IPS-11a (cell line): ENCODE data around the gene CDHR5.

Source experiments
- H3K4me3 ChIP-seq: one replicate; pipeline ENCODE4 v1.5.1; 2013; ENCODE audit warnings: low read depth, low read length, control low read depth

Gene CDHR5

DNA sequence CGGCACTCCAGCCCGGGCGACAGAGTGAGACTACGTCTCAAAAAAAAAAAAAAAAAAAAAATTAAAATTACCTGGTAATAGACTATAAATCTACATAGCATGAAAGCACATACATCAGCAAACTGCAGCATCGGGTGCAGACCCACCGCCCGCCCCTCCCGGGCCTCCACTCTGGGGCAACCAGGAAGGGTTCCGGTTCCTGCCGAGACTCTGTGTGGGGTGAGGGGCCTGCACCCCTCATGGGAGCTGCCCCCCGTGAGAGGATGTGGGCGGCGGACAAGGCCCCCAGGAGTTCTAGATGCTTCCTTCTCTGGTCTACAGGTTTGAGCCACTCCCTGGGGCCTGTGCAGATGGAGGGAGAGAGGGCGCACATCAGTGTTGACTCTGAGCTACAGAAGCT is 21.5 kb upstream of the CDHR5 start:
- no peak overlapping the region for H3K4me3 ChIP-seq

DNA sequence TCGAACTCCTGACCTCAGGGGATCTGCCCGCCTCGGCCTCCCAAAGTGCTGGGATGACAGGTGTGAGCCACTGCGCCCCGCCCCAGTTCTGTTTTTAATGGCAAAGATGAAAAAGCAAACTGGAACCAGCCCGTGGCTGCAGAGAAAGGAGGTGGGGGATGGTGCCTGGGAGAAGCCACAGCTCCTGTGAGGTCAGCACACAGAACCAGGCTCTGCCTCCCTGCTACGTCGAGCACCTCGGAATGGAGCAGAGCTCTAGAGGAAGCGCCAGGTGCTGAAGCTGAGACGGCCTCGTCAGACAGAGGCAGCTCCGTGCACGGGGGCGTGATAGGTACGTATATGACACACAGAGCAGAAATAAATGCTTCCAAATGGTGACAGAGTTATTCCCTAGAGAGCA is 20.8 kb upstream of the CDHR5 start:
- no peak overlapping the region for H3K4me3 ChIP-seq

DNA sequence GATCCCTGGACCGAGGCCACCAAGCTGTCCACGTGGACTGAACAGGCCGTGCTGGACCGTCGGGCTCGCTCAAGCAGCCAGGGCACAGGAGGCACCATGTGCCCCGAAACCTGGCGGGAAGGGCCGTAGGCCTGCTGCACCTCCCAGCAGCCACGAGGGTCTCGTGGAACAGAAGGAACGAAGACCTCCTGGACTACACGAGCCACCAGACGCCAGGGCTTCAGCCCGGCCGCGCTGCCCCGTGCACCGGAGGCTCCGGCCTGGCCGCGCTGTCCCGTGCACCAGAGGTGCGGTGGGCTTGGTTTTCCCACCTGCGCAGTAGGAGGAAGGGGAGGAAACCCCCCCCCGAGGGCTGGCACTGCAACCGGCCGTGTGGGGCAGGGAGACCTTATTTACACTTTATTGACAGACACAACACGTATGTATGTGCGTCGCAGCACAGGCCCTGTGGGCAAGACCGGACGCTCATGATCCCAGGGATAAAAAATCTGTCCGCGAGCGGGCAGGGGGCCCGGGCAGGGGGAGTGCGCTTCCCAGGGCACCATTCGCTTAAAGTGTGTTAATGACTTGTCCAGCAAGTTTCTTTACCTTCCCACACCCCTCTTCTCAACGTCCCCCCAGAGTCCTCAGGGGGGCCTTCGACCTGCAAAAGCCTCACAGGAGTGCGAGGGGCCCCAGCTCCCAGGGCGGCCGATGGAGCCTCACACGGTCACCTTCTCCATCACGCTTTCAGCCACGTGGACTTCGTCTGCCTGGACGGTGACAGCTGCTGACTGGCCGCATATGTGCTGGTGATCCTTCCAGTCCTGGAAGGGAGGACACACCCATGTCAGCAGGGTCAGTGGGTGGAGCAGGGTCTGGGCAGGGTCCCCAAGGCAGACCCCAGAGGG is 19.3 kb upstream of the CDHR5 start:
- no peak overlapping the region for H3K4me3 ChIP-seq

DNA sequence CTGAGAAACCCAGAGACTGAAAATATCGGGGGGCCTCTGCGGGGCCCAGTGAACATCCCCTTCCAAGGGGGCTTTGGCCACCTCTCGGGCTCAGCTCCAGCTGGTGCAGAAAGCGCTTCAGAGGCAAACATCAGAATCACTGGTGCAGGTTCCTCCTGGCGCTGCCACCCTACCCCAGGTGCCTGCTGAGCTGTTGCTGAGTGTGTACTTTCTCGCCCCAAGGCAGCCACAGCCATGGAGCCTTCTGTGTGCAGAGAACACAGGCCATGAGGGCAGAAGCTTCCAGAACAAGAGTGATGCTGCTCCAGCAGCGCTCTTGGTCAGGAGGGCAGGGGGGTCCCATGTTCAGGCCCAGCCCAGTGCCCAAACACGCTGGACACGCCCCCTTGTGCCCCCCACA is 18.6 kb upstream of the CDHR5 start:
- no peak overlapping the region for H3K4me3 ChIP-seq

DNA sequence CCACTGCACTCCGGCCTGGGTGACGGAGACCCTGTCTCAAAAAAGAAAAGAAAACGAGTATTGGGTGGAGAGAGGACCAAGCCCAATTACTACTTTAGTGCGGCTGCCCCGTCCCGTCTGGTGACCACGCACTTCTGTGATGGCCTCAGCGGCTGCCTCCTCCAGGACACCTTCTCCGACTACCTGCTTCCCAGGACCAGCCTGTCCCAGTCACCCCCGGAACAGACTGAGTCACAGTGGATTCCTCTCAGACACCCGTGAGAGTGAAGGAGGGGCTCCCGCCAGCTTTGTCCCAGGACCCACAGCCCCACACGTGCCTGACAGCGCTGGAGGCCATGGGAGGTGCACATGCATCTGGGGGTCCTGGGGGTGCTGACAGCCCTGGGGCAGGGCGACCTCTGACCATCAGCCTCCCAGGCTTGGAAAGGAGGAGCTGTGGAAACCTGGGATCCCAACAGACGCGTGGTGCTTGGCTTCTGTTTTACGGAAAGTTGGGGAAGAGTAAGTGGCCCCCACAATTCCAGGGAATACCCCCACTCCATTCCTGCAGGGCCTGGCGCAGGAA is 17.1 kb upstream of the CDHR5 start:
- H3K4me3 ChIP-seq: no peak overlapping the region

DNA sequence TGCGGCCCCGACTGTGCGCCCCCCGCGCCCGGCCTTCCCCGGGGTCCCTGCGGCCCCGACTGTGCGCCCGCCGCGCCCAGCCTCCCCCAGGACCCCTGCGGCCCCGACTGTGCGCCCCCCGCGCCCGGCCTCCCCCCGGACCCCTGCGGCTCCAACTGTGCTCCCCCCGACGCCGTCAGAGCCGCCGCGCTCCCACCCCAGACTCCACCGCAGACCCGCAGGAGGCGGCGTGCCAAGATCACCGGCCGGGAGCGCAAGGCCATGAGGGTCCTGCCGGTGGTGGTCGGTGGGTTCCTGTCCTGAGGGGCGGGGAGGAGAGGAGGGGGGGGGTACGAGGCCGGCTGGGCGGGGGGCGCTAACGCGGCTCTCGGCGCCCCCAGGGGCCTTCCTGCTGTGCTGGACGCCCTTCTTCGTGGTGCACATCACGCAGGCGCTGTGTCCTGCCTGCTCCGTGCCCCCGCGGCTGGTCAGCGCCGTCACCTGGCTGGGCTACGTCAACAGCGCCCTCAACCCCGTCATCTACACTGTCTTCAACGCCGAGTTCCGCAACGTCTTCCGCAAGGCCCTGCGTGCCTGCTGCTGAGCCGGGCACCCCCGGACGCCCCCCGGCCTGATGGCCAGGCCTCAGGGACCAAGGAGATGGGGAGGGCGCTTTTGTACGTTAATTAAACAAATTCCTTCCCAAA is 15.4 kb upstream of the CDHR5 start:
- H3K4me3 ChIP-seq: peak overlapping the region; percentile 4

DNA sequence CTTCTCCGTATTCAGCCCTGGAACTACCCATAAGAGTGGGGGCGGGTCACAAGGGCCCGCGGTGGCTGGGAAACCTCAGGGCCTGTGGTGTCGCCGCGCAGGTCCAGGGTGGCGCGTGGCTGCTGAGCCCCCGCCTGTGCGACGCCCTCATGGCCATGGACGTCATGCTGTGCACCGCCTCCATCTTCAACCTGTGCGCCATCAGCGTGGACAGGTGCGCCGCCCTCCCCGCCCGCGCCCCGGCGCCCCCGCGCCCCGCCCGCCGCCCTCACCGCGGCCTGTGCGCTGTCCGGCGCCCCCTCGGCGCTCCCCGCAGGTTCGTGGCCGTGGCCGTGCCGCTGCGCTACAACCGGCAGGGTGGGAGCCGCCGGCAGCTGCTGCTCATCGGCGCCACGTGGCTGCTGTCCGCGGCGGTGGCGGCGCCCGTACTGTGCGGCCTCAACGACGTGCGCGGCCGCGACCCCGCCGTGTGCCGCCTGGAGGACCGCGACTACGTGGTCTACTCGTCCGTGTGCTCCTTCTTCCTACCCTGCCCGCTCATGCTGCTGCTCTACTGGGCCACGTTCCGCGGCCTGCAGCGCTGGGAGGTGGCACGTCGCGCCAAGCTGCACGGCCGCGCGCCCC is 14.7 kb upstream of the CDHR5 start:
- peak overlapping the region; percentile 27 for H3K4me3 ChIP-seq

DNA sequence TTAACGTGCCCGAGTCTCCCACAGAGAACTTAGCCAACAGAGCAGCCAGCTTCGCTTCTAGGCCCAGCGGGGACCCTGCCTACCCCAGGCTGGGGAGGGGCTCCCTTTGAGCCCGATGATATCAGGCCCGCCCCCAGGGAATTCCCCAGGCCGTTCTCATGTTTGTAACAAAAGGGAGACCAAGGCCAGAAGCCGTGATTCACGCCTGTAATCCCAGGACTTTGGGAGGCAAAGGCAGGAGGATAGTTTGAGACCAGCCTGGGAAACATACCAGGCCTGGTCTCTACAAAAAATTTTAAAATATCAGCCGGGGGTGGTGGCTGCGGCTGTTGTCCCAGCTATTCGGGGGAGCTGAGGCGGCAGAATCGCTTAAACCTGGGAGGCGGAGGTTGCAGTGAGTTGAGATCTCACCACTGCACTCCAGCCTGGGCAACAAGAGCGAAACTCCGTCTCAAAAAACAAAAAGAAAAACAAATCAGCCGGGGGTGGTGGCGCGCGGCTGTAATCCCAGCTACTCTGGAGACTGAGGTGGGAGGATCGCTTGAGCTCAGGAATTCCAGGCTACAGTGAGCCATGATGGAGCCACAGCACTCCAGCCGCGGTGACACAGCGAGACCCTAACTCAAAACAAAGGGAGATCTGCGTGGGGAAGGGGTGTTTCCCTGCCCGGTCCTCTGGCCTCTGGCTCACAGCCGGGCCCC is 14.0 kb upstream of the CDHR5 start:
- H3K4me3 ChIP-seq: peak overlapping the region; percentile 13

DNA sequence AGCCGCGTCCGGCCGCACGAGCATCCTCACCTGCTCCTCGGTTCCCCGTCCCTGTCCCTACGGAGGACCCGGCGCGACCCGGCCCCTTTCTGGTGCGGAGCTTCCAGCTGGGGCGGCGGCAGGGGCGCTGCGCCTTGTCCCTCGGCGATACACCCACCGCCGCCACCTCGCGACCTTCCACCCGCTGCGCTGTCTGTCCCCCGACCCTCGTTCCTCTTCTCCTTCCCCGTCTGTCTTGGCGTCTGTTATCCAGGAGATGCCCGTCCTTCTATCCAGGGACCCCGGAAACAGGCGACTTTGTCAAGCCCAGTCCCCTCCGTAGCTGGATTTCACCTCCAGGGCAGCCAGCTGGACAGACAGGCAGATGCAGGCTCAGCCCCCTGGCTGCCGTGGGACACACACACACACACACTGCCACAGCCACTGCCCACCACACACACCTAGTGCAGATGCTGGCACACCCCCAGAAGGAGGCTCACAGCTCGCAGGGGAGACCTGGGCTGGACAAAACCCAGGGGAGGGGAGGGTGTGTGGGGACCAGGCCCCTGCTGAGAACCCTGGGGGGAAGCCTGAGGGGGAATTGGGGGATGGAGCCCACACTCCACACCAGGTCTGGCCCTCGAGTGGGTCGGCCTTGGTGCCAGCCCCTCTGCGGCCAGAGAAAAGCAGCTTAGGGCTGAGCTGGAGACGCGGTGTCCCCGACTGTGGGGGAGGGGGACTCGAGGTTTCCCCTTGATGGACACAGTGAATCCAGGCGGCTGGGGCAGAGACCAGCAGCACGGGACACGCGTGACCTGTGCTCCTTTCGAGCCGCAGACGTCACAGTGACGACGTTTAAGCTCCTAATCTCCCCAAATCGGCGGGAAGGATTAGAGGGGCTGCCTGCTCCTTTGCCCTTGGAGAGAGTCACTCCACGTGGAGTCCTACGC is 13.1 kb upstream of the CDHR5 start:
- H3K4me3 ChIP-seq: peak overlapping the region; percentile 63

DNA sequence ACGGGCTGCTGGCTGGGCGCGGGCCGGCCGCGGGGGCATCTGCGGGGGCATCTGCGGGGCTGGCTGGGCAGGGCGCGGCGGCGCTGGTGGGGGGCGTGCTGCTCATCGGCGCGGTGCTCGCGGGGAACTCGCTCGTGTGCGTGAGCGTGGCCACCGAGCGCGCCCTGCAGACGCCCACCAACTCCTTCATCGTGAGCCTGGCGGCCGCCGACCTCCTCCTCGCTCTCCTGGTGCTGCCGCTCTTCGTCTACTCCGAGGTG is 12.5 kb upstream of the CDHR5 start:
- H3K4me3 ChIP-seq: peak overlapping the region; percentile 63

DNA sequence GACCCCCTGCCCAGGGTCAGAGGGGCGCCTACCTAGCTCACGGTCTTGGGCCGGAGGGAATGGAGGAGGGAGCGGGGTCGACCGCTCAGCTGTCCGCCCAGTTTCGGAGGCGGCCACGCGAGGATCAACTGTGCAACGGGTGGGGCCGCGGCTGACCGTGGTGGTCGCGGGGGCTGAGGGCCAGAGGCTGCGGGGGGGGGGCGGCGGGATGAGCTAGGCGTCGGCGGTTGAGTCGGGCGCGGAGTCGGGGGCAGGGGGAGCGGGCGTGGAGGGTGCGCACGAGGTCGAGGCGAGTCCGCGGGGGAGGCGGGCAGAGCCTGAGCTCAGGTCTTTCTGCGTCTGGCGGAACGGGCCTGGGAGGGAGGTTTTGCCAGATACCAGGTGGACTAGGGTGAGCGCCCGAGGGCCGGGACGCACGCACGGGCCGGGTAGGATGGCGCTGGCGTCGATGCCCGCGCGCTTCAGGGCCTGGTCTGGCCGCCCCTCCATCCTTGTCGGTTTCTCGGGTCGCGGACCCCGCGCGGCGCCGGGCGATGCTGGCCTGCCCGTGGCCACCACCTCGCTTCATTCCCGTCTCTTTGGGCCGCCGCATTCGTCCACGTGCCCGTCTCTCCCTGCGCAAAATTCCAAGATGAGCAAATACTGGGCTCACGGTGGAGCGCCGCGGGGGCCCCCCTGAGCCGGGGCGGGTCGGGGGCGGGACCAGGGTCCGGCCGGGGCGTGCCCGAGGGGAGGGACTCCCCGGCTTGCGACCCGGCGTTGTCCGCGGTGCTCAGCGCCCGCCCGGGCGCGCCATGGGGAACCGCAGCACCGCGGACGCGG is 12.0 kb upstream of the CDHR5 start, which contains the start of gene DRD4:
Gene DRD4 (plus strand): TSS at position 759 of the 822 bp plus-strand sequence. CDS start 36 bp downstream, at position 795.
- H3K4me3 ChIP-seq: peak within 1 kb of the TSS; percentile 63

DNA sequence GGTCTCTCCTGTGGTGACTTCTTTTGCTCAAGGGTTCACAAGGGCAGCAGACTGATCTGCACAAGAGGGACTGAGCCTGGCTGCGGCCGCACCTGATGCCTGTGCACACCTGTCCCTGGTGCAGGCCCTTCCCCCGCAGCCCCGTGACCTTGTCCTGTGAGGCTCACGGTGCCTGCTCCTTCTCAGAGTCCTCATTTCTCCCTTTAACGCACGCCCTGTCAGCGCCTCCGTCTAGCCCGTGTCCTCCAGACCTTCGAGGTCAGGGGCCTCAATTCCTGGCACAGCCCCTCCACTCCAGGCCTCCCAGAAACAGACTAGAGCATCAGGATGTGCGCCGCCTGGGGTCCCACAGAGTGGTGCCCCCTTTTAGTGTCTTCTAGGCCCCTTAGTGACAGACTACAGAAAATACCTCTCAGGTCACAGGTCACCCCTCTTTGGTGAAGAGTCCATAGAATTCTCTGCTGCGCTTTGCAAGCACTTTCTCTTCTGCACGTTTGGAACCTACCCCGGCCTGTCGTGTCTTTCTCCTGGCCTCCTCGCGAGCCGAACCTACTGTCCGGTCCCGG is 11.3 kb upstream of the CDHR5 start:
- H3K4me3 ChIP-seq: no peak overlapping the region

DNA sequence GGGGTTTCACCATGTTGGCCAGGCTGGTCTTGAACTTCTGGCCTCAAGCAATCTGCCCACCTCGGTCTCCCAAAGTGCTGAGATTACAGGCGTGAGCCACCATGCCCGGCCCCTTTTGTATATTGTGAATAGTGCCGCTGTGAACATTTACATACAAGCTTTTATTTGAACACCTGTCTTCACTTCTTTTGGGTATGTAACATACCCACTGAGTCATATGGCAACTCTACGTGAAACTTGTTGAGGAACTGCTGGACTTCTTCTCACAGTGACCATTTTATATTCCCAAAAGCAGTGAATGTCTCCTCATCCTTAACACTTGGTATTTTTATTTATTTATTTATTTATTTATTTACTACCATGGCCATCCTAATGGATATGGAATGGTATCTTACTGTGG is 6.1 kb upstream of the CDHR5 start:
- no peak overlapping the region for H3K4me3 ChIP-seq

DNA sequence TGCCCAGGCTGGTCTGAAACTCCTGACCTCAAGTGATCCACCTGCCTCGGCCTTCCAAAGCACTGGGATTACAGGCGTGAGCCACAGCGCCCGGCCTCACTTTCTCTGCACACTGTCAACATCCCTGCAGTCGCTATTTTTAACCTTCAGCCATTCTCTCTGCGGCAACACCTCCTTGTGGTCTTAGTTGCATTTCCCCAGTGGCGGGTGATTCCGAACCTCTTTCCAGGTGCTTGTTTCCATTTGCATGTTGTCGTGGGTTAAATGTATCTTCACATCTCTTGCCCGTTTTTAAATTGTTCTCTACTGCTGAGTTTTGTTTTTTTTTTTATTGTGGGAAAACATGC is 4.5 kb upstream of the CDHR5 start:
- no peak overlapping the region for H3K4me3 ChIP-seq

DNA sequence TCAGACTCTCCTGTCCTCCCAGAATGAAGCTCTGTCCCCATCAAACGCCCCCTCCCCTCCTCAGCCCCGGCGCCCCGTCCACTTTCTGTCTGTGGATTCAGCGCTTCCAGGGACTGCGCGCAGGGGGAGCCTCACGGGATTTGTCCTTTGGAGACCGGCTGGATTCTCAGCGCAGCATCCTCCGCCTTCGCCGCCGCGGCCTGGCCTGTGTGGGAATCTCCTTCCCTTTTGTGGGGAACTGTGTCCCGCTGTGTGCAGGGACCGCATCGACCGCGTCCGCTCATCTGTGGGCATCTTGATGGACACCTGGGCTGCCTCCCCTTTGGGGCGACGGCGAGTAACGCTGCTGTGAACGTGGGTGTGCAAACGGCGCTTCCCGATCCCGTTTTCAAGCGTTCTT is 3.3 kb upstream of the CDHR5 start:
- no peak overlapping the region for H3K4me3 ChIP-seq

DNA sequence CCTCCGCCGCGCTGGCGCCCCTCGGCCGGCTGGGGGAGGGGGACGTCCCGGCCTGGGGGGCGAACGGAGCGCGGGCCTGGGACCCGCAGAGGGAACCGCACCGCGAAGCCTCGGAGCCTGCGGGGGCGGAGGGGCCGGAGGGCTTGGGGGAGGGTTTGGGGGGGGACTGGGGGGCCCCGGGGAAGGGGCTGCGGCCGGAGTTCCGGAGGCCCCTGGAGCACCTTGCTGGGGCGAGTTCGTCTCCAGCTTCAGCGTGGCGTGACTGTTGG is 2.5 kb upstream of the CDHR5 start:
- no peak overlapping the region for H3K4me3 ChIP-seq

DNA sequence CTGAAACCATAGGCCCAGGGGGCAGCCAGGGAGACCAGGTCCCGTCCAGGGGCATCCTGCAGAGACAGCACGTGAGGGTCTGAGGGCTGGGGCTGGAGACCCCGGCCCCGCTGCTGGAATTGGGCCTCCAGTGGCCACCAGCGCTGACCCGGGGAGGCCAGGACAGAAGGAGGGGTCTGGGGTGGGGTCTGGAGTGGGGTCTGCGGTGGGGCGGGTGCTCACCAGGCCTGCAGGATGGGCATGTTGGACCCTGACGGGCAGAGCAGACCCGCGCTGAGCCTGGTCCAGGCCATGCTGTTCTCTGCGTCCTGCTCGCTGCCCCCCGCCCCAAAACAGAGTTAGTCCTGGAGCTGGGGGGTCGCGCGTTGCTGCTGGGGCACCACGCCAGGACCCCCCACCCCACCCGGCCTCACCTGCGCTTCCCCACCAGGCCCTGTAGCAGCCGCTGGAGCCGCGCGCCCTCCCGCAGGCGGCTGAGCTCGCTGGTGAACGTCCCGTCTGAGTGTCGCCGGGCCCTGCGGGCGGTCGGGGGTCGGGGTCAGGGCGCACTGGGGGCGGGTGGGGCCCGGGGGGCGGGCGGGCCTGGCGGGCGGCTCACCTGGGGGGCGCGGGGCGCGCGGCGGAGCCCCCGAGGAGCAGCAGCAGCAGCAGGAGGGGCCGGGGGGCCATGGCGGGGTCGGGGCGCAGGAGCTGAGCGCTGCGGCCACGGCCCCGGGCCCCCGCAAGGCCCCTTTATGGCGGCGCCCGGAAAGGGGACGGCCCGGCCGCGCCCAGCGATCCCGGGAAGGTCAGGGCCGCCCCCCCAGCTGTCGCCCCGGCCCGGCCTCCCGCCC is 1.9 kb upstream of the CDHR5 start, which contains the start of gene SCT:
Gene SCT (minus strand): TSS at position 707 of the 833 bp plus-strand sequence. CDS start 38 bp downstream, at position 669.
- peak within 1 kb of the TSS; percentile 8 for H3K4me3 ChIP-seq

DNA sequence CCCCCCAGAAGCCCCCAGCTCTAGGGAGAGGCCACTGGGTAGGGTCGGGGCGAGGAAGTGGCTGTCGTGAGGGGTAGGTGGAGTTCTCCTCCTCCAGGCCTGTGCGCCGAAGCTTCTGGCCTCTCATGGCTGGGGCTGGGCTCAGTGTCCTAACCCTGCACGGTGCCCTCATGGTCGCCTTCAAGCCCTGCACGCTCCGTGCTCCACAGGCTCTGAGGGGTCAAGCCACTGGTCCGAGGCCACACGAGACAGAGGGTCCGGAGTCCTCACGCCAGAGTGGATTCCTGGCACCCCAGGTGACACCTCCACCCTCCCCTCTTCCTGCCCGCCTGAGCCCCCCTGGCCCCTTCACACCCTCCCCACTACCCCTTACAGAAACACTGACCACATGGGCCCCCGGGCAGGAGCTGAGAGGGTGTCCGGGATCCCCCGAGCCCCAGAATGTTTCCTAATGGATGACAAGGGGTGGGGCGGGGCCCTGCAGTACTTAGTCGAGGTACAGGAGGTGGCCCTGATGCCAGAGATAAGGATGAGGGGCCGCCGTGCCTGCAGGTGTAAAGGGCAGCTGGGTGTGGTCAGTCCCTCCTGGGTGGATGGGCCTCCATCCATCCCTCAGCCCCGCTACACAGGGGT is 997 bp upstream of the CDHR5 start:
- H3K4me3 ChIP-seq: no peak overlapping the region
